ENCODE data around the gene PCDHGB4.
"Not testable (repeated sequence)": the region's sequence is repeated elsewhere in the genome, so short reads cannot be mapped to it uniquely, and the experiment has no call there.

PCDHGB4 gene

DNA sequence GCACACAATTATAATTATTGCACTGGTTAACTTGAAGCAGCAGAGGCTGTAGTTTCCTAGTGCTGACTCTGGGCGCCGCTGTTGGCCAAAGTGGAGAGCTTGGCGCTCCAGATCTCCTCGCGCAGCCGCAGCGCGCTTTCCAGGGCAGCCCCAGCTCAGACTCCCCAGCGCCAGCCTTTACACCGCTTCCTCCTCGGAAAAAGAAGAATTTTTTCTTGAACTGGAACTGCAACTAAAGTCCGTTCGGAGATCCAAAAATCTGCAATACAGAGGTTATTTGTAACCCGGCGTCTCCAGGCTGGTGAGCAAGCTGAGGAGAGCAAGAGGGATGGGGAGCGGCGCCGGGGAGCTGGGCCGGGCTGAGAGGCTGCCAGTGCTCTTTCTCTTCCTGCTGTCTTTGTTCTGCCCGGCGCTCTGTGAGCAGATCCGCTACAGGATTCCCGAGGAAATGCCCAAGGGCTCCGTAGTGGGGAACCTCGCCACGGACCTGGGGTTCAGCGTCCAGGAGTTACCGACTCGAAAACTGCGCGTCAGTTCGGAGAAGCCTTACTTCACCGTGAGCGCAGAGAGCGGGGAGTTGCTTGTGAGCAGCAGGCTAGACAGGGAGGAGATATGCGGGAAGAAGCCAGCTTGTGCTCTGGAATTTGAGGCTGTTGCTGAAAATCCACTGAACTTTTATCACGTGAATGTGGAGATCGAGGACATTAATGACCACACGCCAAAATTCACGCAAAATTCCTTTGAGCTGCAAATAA, at the start of gene PCDHGB4:
PCDHGB4 (plus strand) TSS at position 142 of the 755 bp plus-strand sequence; CDS start at position 329, 187 bp downstream.
- peak; percentile 22 for DNase-seq

DNA sequence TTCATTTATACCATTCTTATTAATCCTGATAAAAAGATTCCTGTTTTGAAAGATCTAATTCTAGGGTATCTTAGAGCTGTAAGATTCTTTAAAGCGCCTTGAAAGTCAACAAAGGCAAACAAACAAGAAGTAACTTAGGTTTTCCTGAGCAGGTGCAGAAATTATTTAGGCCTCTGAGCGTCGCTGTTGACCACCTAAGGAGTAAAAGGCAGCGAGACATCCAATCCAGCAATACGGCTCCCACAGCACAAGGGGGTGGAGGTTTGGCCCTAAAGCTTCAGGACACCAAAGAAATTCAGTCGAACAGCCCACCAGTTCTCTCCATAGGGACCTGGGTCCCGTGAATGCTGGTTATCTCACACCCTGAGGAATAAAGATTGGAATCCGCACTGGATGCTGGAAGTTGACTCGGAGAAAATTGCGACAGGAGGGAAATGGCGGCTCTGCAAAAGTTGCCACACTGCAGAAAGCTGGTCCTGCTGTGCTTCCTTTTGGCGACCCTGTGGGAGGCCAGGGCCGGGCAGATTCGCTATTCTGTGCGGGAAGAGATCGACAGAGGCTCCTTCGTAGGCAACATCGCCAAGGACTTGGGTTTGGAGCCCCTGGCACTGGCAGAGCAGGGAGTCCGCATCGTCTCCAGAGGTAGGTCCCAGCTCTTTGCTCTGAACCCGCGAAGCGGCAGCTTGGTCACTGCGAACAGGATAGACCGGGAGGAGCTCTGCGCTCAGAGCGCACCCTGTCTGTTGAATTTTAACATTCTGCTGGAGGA, 48.8 kb upstream of the PCDHGB4 start, which contains the start of gene PCDHGA2:
PCDHGA2 (plus strand) TSS at position 223 of the 769 bp plus-strand sequence.
- no peak for DNase-seq

DNA sequence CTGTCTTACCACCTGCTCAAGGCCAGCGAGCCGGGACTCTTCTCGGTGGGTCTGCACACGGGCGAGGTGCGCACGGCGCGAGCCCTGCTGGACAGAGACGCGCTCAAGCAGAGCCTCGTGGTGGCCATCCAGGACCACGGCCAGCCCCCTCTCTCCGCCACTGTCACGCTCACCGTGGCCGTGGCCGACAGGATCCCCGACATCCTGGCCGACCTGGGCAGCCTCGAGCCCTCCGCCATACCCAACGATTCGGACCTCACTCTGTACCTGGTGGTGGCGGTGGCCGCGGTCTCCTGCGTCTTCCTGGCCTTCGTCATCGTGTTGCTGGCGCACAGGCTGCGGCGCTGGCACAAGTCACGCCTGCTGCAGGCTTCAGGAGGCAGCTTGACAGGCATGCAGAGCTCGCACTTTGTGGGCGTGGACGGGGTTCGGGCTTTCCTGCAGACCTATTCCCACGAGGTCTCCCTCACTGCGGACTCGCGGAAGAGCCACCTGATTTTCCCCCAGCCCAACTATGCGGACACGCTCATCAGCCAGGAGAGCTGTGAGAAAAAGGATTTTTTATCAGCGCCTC, 46.6 kb upstream of the PCDHGB4 start:
- not testable (repeated sequence) for DNase-seq

DNA sequence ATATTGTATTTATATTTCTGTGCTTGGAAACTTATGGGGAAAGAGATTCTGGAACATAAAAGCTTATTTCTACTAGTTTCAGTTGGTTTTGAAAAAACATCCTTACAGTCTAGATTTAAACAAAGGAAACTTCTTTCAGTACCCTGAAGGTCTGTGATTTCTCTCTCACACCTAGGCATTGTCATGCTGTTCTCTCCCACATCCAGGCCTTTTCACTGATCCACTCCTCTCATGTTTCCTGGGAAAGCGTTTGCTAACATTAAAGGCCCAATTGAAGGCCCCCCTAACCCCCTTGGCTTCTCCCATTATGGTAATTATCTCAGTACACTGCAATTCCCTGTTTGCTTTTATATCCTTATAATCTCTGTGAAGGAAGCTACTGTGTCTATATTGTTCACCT, 44.7 kb upstream of the PCDHGB4 start:
- DNase-seq = no peak

DNA sequence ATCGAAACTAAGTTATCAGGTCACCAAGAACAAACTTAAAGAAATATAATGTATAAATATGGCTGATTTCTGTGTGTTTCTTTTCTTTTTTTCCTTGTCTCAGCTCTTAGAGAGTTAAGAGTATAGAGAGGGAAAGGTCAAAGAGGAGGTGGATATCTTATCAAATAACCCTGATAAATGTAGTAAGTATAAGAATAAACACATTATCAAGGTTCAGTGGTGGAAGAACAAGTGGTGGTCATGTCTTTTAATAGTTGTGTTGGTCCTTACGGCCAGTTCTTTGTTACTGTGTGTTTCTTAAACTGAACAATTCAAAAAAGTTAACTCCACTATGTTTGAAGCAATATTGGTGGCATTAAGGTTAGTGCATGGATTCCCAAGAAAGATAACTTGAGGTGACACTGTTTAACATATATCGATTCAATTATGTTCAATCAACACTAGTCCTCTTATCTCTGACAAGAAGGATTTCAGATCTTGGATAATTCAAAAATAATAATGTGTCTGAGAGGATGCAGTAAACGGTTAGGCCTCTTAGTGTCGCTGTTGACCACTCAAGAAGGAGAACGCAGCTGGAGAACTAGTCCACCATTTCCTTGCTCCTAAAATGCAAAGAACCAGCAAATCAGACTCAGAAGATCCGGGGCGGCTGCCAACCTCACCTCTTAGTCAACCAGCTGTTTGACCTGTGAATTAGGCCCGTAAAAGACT, 44.1 kb upstream of the PCDHGB4 start, which contains the start of gene PCDHGA3:
PCDHGA3 (plus strand) TSS at position 588 of the 711 bp plus-strand sequence. CDS start 205 bp downstream, outside the sequence.
- DNase-seq = no peak

DNA sequence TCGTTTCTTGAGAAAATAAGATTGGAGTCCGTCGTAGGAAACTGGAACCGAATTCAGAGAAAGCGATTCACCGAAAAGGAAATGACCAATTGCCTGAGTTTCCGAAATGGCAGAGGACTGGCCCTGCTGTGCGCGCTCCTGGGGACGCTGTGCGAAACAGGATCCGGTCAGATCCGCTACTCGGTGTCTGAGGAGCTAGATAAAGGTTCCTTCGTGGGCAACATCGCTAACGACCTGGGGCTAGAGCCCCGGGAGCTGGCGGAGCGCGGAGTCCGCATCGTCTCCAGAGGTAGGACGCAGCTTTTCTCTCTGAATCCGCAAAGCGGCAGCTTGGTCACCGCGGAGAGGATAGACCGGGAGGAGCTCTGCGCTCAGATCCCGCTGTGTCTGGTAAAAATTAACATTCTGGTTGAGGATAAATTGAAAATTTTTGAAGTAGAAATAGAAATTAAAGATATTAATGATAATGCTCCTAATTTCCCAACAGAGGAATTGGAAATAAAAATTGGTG, 43.5 kb upstream of the PCDHGB4 start:
- DNase-seq = no peak

DNA sequence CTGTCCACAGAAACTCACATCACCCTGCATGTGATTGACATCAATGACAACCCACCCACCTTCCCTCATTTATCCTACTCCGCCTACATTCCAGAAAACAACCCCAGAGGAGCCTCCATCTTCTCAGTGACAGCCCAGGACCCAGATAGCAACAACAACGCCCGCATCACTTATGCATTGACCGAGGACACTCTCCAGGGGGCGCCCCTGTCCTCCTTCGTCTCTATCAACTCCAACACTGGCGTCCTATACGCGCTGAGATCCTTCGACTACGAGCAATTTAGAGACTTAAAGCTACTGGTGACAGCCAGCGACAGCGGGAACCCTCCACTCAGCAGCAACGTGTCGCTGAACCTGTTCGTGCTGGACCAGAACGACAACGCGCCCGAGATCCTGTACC, 42.2 kb upstream of the PCDHGB4 start:
- no peak for DNase-seq

DNA sequence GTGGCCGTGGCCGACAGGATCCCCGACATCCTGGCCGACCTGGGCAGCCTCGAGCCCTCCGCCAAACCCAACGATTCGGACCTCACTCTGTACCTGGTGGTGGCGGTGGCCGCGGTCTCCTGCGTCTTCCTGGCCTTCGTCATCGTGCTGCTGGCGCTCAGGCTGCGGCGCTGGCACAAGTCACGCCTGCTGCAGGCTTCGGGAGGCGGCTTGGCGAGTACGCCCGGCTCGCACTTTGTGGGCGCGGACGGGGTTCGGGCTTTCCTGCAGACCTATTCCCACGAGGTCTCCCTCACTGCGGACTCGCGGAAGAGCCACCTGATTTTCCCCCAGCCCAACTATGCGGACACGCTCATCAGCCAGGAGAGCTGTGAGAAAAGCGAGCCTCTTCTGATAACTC, 41.5 kb upstream of the PCDHGB4 start:
- not testable (repeated sequence) for DNase-seq

DNA sequence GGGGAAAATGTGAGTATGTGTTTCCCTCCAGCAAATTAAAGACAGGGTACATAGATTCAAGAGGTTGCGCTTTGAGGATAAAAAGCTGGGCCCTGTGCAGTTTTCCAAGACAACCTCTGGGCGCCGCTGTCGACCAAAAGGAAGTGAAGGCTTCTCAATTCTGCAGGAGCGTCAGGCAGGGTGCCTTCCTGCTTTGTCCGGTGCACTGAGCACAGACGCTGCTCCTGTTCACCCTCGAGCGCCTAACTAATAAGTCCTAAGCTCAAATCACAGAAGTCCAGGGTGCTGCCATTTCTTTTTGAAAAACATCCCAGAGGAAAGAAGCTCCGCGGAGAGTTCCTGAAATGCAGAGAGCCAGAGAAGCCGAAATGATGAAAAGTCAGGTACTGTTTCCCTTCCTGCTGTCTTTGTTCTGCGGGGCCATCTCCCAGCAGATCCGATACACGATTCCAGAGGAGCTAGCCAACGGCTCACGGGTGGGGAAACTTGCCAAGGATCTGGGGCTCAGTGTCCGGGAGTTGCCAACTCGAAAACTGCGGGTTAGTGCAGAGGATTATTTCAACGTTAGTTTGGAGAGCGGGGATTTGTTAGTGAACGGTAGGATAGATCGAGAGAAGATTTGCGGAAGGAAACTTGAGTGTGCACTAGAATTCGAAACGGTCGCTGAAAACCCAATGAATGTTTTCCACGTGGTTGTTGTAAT, 37.4 kb upstream of the PCDHGB4 start, which contains the start of gene PCDHGB1:
PCDHGB1 (plus strand) TSS at position 183 of the 703 bp plus-strand sequence; CDS start at position 345, 162 bp downstream.
- DNase-seq = no peak

DNA sequence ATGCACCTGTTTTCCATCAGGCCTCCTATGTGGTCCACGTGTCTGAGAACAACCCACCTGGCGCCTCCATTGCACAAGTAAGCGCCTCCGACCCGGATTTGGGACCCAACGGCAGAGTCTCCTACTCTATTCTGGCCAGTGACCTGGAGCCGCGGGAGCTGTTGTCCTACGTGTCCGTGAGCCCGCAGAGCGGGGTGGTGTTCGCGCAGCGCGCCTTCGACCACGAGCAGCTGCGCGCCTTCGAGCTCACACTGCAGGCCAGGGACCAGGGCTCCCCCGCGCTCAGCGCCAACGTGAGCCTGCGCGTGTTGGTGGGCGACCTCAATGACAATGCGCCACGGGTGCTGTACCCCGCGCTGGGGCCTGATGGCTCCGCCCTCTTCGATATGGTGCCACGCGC, 35.9 kb upstream of the PCDHGB4 start:
- DNase-seq = no peak

DNA sequence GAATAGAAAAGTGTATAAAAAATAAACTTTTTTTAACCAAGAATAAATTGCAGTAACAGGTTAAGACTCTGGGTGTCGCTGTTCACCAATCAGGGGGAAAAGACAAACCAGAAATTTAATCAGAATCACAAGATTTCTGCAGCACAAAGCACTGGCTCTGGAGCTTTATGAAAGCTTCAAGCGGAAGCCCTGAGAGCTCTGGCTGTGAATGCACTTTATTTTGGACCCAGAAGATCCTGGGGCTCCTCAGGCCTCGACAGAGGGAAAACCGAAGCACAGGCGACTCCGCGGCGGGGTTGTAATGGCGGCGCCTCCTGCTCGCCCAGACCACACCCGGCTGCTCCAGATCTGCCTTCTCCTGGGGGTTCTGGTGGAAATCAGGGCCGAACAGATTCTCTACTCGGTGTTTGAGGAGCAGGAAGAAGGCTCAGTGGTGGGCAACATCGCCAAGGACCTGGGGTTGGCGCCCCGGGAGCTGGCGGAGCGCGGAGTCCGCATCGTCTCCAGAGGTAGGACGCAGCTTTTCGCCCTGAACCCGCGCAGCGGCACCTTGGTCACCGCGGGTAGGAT, 32.5 kb upstream of the PCDHGB4 start, which contains the start of gene PCDHGA4:
PCDHGA4 (plus strand) TSS at position 122 of the 570 bp plus-strand sequence; CDS start at position 209, 87 bp downstream.
- no peak for DNase-seq

DNA sequence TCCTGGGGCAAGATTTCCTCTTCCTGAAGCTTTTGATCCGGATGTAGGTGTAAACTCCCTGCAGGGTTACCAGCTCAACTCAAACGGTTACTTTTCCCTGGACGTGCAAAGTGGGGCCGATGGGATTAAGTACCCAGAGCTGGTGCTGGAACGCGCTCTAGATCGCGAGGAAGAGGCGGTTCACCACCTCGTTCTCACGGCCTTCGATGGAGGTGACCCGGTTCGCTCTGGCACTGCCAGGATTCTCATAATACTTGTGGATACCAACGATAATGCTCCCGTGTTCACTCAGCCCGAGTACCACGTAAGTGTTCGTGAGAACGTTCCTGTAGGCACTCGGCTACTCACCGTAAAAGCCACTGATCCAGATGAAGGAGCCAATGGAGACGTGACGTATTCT, 31.9 kb upstream of the PCDHGB4 start:
- no peak for DNase-seq

DNA sequence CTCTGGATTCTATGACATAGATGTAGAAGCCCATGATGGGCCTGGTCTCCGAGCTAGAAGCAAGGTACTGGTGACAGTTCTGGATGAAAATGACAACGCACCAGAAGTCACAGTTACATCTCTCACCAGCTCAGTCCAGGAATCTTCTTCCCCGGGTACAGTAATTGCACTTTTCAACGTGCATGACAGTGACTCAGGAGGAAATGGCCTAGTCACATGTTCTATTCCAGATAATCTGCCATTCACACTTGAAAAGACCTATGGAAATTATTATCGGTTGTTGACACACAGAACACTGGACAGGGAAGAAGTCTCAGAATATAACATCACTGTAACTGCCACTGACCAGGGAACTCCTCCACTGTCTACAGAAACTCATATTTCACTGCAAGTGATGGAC, 31.4 kb upstream of the PCDHGB4 start:
- DNase-seq = no peak

DNA sequence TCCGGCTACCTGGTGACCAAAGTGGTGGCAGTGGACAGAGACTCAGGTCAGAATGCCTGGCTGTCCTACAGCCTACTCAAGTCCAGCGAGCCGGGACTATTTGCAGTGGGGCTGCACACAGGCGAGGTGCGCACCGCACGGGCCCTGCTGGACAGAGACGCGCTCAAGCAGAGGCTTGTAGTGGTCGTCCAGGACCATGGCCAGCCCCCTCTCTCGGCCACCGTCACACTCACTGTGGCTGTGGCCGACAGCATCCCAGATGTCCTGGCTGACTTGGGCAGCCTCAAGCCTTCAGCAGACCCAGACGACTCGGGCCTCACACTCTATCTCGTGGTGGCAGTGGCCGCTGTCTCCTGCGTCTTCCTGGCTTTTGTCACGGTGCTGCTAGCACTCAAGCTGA, 30.5 kb upstream of the PCDHGB4 start:
- no peak for DNase-seq

DNA sequence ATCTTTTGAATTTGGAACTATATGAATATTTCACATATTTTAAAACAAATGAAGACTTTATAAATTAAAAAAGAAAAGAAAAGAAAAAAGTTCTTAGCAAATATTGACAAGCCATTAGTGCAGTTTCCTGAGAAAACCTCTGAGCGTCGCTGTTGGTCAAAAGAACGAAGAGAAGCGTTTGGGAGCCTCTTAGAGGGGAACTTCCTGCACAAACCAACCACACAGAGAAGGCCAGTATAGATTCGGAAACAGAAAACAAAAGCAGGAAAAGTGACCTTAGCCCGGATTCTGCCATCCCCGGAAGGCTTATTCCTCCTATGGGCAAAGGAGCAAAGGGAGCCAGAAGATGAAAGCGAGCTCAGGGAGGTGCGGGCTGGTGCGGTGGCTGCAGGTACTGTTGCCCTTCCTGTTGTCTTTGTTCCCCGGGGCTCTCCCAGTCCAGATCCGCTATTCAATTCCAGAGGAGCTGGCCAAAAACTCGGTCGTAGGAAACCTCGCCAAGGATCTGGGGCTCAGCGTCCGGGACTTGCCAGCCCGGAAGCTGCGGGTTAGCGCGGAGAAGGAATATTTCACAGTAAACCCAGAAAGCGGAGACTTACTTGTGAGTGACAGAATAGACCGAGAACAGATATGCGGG, 27.6 kb upstream of the PCDHGB4 start, which contains the start of gene PCDHGB2:
PCDHGB2 (plus strand) TSS at position 205 of the 637 bp plus-strand sequence; CDS start at position 347, 142 bp downstream.
- DNase-seq = peak; percentile 15

DNA sequence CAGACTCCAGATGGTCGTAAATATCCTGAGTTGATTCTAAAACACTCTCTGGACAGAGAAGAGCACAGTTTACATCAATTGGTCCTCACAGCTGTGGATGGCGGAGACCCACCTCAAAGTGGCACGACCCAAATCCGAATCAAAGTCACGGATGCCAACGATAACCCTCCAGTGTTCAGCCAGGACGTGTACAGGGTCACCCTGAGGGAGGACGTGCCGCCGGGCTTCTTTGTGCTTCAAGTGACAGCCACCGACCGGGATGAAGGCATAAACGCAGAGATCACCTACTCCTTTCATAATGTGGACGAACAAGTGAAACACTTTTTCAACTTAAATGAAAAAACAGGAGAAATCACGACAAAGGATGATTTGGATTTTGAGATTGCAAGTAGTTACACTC, 26.8 kb upstream of the PCDHGB4 start:
- DNase-seq = no peak

DNA sequence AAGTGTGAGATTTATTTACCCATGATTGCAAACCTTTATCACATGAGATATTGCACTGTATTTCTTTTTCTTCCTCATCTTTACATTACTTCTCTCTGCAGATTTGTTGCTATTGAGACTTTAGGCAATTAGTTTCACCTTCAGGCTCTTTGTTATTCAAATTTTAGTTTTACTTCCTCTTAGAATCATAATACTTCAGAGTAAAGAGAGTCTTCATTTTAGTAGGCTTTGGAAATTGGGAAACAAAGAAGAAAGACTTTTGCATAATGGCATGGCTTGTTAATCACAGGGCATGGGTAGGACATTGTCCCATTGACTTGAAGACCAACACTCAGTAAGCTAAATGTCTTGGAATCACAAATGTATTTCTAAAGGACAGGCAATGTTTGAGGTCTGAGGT, 24.8 kb upstream of the PCDHGB4 start:
- no peak for DNase-seq

DNA sequence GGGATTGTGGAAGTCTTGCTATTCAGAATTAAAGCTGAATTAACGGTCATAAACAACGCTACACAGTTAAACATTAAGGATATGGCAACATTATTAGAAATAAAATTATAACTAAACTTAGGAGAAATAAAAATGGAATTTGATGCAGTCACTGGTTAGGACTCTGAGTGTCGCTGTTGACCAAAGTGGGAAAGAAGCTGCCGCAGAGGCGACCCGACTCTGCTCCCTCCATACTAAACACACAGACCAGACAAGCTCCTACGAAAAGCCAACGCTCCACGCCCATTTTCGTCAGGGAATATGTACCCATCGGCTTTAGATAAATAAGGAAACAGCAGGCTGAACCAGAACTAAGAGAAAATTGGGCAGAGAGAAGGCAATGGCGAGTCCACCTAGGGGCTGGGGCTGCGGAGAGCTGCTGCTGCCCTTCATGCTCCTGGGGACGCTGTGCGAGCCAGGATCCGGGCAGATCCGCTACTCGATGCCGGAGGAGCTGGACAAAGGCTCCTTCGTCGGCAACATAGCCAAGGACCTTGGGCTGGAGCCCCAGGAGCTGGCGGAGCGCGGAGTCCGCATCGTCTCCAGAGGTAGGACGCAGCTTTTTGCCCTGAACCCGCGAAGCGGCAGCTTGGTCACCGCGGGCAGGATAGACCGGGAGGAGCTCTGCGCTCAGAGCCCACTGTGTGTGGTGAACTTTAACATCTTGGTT, 23.4 kb upstream of the PCDHGB4 start, which contains the start of gene PCDHGA5:
PCDHGA5 (plus strand) TSS at position 211 of the 709 bp plus-strand sequence; CDS start at position 380, 169 bp downstream.
- DNase-seq = no peak

DNA sequence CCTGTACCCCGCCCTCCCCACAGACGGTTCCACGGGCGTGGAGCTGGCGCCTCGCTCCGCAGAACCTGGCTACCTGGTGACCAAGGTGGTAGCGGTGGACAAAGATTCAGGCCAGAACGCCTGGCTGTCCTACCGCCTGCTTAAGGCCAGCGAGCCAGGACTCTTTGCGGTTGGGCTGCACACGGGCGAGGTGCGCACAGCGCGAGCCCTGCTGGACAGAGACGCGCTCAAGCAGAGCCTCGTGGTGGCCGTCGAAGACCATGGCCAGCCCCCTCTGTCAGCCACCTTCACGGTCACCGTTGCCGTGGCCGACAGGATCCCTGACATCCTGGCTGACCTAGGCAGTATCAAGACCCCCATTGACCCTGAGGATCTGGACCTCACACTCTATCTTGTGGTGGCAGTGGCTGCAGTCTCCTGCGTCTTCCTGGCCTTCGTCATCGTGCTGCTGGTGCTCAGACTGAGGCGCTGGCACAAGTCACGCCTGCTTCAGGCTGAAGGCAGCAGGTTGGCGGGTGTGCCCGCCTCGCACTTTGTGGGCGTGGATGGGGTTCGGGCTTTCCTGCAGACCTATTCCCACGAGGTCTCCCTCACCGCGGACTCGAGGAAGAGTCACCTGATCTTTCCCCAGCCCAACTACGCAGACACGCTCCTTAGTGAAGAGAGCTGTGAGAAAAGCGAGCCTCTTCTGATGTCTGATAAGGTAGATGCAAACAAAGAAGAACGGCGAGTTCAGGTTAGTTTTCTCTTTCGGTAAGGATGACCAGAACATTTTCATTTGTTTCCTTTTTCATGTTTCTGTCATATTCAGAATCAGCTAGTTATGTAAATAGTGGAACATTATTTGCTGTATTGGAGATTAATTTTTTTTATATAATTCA, 21.2 kb upstream of the PCDHGB4 start:
- DNase-seq = no peak
